Endodermal cell (in vitro differentiated cells): ENCODE results near the gene CBX6. TPM values are rescaled to one million over a fixed set of nuclear protein-coding genes. Genes with fewer than 3 reads are reported as not detected.

Source experiments
- DNase-seq: peaks from one replicate; pipeline ENCODE4 v3.0.0-alpha.2; 2017
- H3K27ac ChIP-seq: 2 replicates; pipeline ENCODE4 v1.5.1; 2013; ENCODE audit warnings: mild to moderate bottlenecking, low read depth, low read length, moderate library complexity
- H3K27me3 ChIP-seq: 2 replicates; pipeline ENCODE4 v1.6.1; 2013; ENCODE audit warnings: mild to moderate bottlenecking, low read length, moderate library complexity; ENCODE audit not compliant: insufficient read depth, control insufficient read depth, poor library complexity, severe bottlenecking
- H3K36me3 ChIP-seq: 2 replicates; pipeline ENCODE4 v1.7.0; 2013; ENCODE audit warnings: mild to moderate bottlenecking, low read length, moderate library complexity; ENCODE audit not compliant: control insufficient read depth, insufficient read depth
- H3K4me1 ChIP-seq: one replicate; pipeline ENCODE4 v1.7.0; 2013; ENCODE audit warnings: low read length; ENCODE audit not compliant: control insufficient read depth, insufficient read depth
- H3K4me3 ChIP-seq: 2 replicates; pipeline ENCODE4 v1.5.1; 2013; ENCODE audit warnings: mild to moderate bottlenecking, low read length, moderate library complexity
- H3K9ac ChIP-seq: 2 replicates; pipeline ENCODE4 v1.6.1; 2013; ENCODE audit warnings: mild to moderate bottlenecking, low read length, moderate library complexity; ENCODE audit not compliant: poor library complexity, severe bottlenecking; ENCODE audit errors: extremely low read depth
- H3K9me3 ChIP-seq: 2 replicates; pipeline ENCODE4 v1.6.1; 2013; ENCODE audit warnings: mild to moderate bottlenecking, low read length, moderate library complexity; ENCODE audit not compliant: control insufficient read depth
- H3K27ac Mint-ChIP-seq: 2 replicates; pipeline ENCODE4 v1.8.0; 2020; ENCODE audit warnings: mixed read lengths
- H3K27me3 Mint-ChIP-seq: 2 replicates; pipeline ENCODE4 v1.8.0; 2021; ENCODE audit warnings: mild to moderate bottlenecking, mixed read lengths; ENCODE audit not compliant: insufficient read depth
- H3K36me3 Mint-ChIP-seq: 2 replicates; pipeline ENCODE4 v1.8.0; 2020; ENCODE audit warnings: low read depth, mixed read lengths
- H3K4me1 Mint-ChIP-seq: 2 replicates; pipeline ENCODE4 v1.8.0; 2020; ENCODE audit warnings: mixed read lengths
- H3K4me3 Mint-ChIP-seq: 2 replicates; pipeline ENCODE4 v1.8.0; 2020; ENCODE audit warnings: mild to moderate bottlenecking, moderate library complexity, mixed read lengths
- H3K9me3 Mint-ChIP-seq: 2 replicates; pipeline ENCODE4 v1.8.0; 2020; ENCODE audit warnings: mild to moderate bottlenecking, mixed read lengths
- CTCF ChIP-seq: fragments of 200-600 bp; sonication (generic); conservative IDR thresholded peaks from 2 replicates; pipeline ENCODE4 v1.5.0; 2021; ENCODE audit warnings: antibody characterized with exemption, mild to moderate bottlenecking
- WGBS, 2 experiments: methylation state at CpG; one replicate each; pipeline versions ENCODE4 v1.1.5 to v1.1.7; 2013; ENCODE audit warnings: missing lambda C conversion rate in 2 of 2, mixed read lengths in 1 of 2; ENCODE audit not compliant: insufficient coverage in 1 of 2, insufficient read length in 1 of 2; 5-methylcytosine and 5-hydroxymethylcytosine counted together
- total RNA-seq, 2 donors: library from RNA; stranded (reverse); fragmentation: NEBNext Ultra II Directional in 1 of 2; extraction: Animal tissue kit (Norgen Biotek cat#: 25700) in 1 of 2; gene quantifications; 2 replicates in 1 of 2; 3 replicates in 1 of 2; pipeline ENCODE4 v1.2.1, GENCODE V29; 2021

Gene CBX6
- total RNA-seq, 2 donors from 2014 or later, result 12.8 to 28.2 TPM

GRCh38 chr22:38823637-38824036 lies 48.4 kb downstream of the CBX6 start:
- Histone ChIP-seq H3K4me3 (no peak overlapping the region), H3K9ac (no peak overlapping the region), H3K9me3 (no peaks in the 10 kb centered on the region), H3K27me3 (peaks cover 12% of the 10 kb centered on the region), H3K27ac (no peak overlapping the region), H3K4me1 (no peaks in the 10 kb centered on the region), H3K36me3 (no peaks in the 10 kb centered on the region)
- Mint-ChIP-seq H3K4me3 (no peak overlapping the region), H3K27me3 (peaks cover 14% of the 10 kb centered on the region), H3K4me1 (no peaks in the 10 kb centered on the region), H3K9me3 (no peaks in the 10 kb centered on the region), H3K36me3 (no peaks in the 10 kb centered on the region), H3K27ac (no peak overlapping the region)
- DNase-seq, result no peak
- no peak for TF ChIP-seq CTCF
- 88% methylated on average over 2 of the region's 2 CpGs; no CpG with 5 or more reads in 1 of the 2 experiments for WGBS, 2 experiments

GRCh38 chr22:38823076-38823475 lies 48.9 kb downstream of the CBX6 start:
- Histone ChIP-seq H3K9ac (no peak overlapping the region), H3K36me3 (no peaks in the 10 kb centered on the region), H3K27ac (no peak overlapping the region), H3K4me3 (no peak overlapping the region), H3K4me1 (no peaks in the 10 kb centered on the region), H3K27me3 (peaks cover 12% of the 10 kb centered on the region), H3K9me3 (no peaks in the 10 kb centered on the region)
- 90 to 100% methylated on average over 2 to 4 of the region's 4 CpGs for WGBS, 2 experiments
- no peak for DNase-seq
- Mint-ChIP-seq H3K4me1 (no peaks in the 10 kb centered on the region), H3K27me3 (peaks cover 18% of the 10 kb centered on the region), H3K9me3 (no peaks in the 10 kb centered on the region), H3K4me3 (no peak overlapping the region), H3K27ac (no peak overlapping the region), H3K36me3 (no peaks in the 10 kb centered on the region)
- TF ChIP-seq CTCF, result no peak

- Histone ChIP-seq H3K9me3 (no peaks in the 10 kb centered on the region), H3K4me3 (no peak overlapping the region), H3K4me1 (no peaks in the 10 kb centered on the region), H3K36me3 (no peaks in the 10 kb centered on the region), H3K27me3 (peaks cover 12% of the 10 kb centered on the region), H3K27ac (no peak overlapping the region), H3K9ac (no peak overlapping the region)
- TF ChIP-seq CTCF, result no peak
- Mint-ChIP-seq H3K36me3 (no peaks in the 10 kb centered on the region), H3K4me3 (no peak overlapping the region), H3K27me3 (peaks cover 32% of the 10 kb centered on the region), H3K9me3 (no peaks in the 10 kb centered on the region), H3K27ac (no peak overlapping the region), H3K4me1 (peaks cover 2% of the 10 kb centered on the region)
- DNase-seq, result no peak
- 76 to 89% methylated on average over 7 to 8 of the region's 8 CpGs for WGBS, 2 experiments
Measured at GRCh38 chr22:38820020-38820419, 52.0 kb downstream of the CBX6 start.
